H9 (cell line): ENCODE data around the gene LRCOL1. TPM values are rescaled to one million over a fixed set of nuclear protein-coding genes. Genes with fewer than 3 reads are reported as not detected.

Experiments used
- DNase-seq: peaks from one replicate; pipeline ENCODE4 v3.0.0-alpha.2; 2017
- H2AFZ ChIP-seq: one replicate; pipeline ENCODE4 v1.6.1; 2013; ENCODE audit warnings: mild to moderate bottlenecking, low read length, control low read depth, moderate library complexity
- H2AK5ac ChIP-seq: 2 replicates; pipeline ENCODE4 v1.6.1; 2013; ENCODE audit warnings: low read length, control low read depth, mixed read lengths; ENCODE audit not compliant: insufficient read length
- H2BK120ac ChIP-seq: one replicate; pipeline ENCODE4 v1.6.1; 2013; ENCODE audit warnings: low read depth, mild to moderate bottlenecking, low read length, control low read depth, inconsistent platforms; ENCODE audit not compliant: poor library complexity, severe bottlenecking
- H2BK12ac ChIP-seq: 2 replicates; pipeline ENCODE4 v1.6.1; 2013; ENCODE audit warnings: low read length, control low read depth, mixed read lengths, low read depth; ENCODE audit not compliant: insufficient read length
- H2BK15ac ChIP-seq: 2 replicates; pipeline ENCODE4 v1.6.1; 2013; ENCODE audit warnings: low read depth, low read length, control low read depth
- H2BK20ac ChIP-seq: one replicate; pipeline ENCODE4 v1.6.1; 2013; ENCODE audit warnings: low read depth, mild to moderate bottlenecking, low read length, control low read depth, inconsistent platforms; ENCODE audit not compliant: poor library complexity, severe bottlenecking
- H2BK5ac ChIP-seq: 2 replicates; pipeline ENCODE4 v1.6.1; 2013; ENCODE audit warnings: low read length, control low read depth, mixed read lengths; ENCODE audit not compliant: insufficient read length
- H3K14ac ChIP-seq: 2 replicates; pipeline ENCODE4 v1.6.1; 2013; ENCODE audit warnings: low read length, control low read depth; ENCODE audit not compliant: insufficient read depth
- H3K18ac ChIP-seq: 2 replicates; pipeline ENCODE4 v1.6.1; 2013; ENCODE audit warnings: low read depth, mild to moderate bottlenecking, mixed read lengths, low read length, control low read depth; ENCODE audit not compliant: insufficient read length
- H3K23ac ChIP-seq: 2 replicates; pipeline ENCODE4 v1.6.1; 2013; ENCODE audit warnings: low read length, control low read depth, mixed read lengths, low read depth; ENCODE audit not compliant: insufficient read length
- H3K23me2 ChIP-seq: 2 replicates; pipeline ENCODE4 v1.6.1; 2013; ENCODE audit warnings: low read depth, mild to moderate bottlenecking, mixed read lengths, low read length, control low read depth; ENCODE audit not compliant: insufficient read length, poor library complexity, severe bottlenecking
- H3K27ac ChIP-seq: 2 replicates; pipeline ENCODE4 v1.5.1; 2013; ENCODE audit warnings: low read length, control low read depth, mixed read lengths, low read depth; ENCODE audit not compliant: insufficient read length
- H3K27me3 ChIP-seq: 2 replicates; pipeline ENCODE4 v1.6.1; 2013; ENCODE audit warnings: low read length, control low read depth, inconsistent platforms; ENCODE audit not compliant: insufficient read depth
- H3K4ac ChIP-seq: 2 replicates; pipeline ENCODE4 v1.6.1; 2013; ENCODE audit warnings: low read depth, mild to moderate bottlenecking, control low read depth, inconsistent platforms, low read length, moderate library complexity
- H3K4me1 ChIP-seq: 2 replicates; pipeline ENCODE4 v1.6.1; 2013; ENCODE audit warnings: low read length, control low read depth, inconsistent platforms; ENCODE audit not compliant: insufficient read depth
- H3K4me2 ChIP-seq: 2 replicates; pipeline ENCODE4 v1.6.1; 2013; ENCODE audit warnings: low read length, control low read depth, mixed read lengths; ENCODE audit not compliant: insufficient read length, insufficient read depth
- H3K56ac ChIP-seq: 2 replicates; pipeline ENCODE4 v1.6.1; 2013; ENCODE audit warnings: low read depth, mild to moderate bottlenecking, mixed read lengths, low read length, control low read depth; ENCODE audit not compliant: insufficient read length
- H3K79me1 ChIP-seq: 2 replicates; pipeline ENCODE4 v1.6.1; 2013; ENCODE audit warnings: low read depth, mild to moderate bottlenecking, moderate library complexity, low read length, control low read depth, inconsistent platforms; ENCODE audit not compliant: insufficient read depth, poor library complexity, severe bottlenecking
- H3K79me2 ChIP-seq: 2 replicates; pipeline ENCODE4 v1.6.1; 2013; ENCODE audit warnings: low read length, control low read depth, inconsistent platforms; ENCODE audit not compliant: insufficient read depth
- H3K9ac ChIP-seq: 2 replicates; pipeline ENCODE4 v1.6.1; 2013; ENCODE audit warnings: low read length, control low read depth, mixed read lengths; ENCODE audit not compliant: insufficient read length; ENCODE audit errors: extremely low read depth
- H3K9me3 ChIP-seq: one replicate; pipeline ENCODE4 v1.6.1; 2013; ENCODE audit warnings: low read depth, low read length, inconsistent platforms; ENCODE audit not compliant: control insufficient read depth
- H3T11ph ChIP-seq: one replicate; pipeline ENCODE4 v1.6.1; 2013; ENCODE audit warnings: mild to moderate bottlenecking, low read length, control low read depth, inconsistent platforms
- H4K20me1 ChIP-seq: one replicate; pipeline ENCODE4 v1.6.1; 2013; ENCODE audit not compliant: control insufficient read depth, insufficient read length, insufficient read depth
- H4K5ac ChIP-seq: 2 replicates; pipeline ENCODE4 v1.6.1; 2013; ENCODE audit warnings: low read depth, mild to moderate bottlenecking, mixed read lengths, low read length, control low read depth; ENCODE audit not compliant: insufficient read length
- H4K8ac ChIP-seq: replicated peaks from 2 replicates; pipeline ENCODE4 v1.6.1; 2013; ENCODE audit warnings: low read length, control low read depth, mixed read lengths, low read depth; ENCODE audit not compliant: insufficient read length
- H4K91ac ChIP-seq: 2 replicates; pipeline ENCODE4 v1.6.1; 2013; ENCODE audit warnings: low read depth, mild to moderate bottlenecking, moderate library complexity, mixed read lengths, low read length, control low read depth; ENCODE audit not compliant: insufficient read length
- H3K27ac Mint-ChIP-seq, 3 experiments: 2 replicates in 2 of 3; 3 replicates in 1 of 3; pipeline ENCODE4 v1.8.0; 2020 to 2021; ENCODE audit warnings: mixed read lengths in 3 of 3, mild to moderate bottlenecking in 1 of 3, moderate library complexity in 1 of 3
- H3K27me3 Mint-ChIP-seq: 2 replicates; pipeline ENCODE4 v1.8.0; 2021; ENCODE audit warnings: low read depth, mild to moderate bottlenecking, moderate library complexity, mixed read lengths
- H3K36me3 Mint-ChIP-seq, 3 experiments: 2 replicates in 2 of 3; 3 replicates in 1 of 3; pipeline ENCODE4 v1.8.0; 2020 to 2021; ENCODE audit warnings: low read depth in 3 of 3, mixed read lengths in 3 of 3; ENCODE audit not compliant: insufficient read depth in 1 of 3
- H3K4me1 Mint-ChIP-seq, 2 experiments: 2 replicates each; pipeline ENCODE4 v1.8.0; 2020; ENCODE audit warnings: mixed read lengths in 2 of 2
- H3K4me3 Mint-ChIP-seq, 2 experiments: 2 replicates in 1 of 2; 3 replicates in 1 of 2; pipeline ENCODE4 v1.8.0; 2020 to 2021; ENCODE audit warnings: mild to moderate bottlenecking in 2 of 2, mixed read lengths in 2 of 2, moderate library complexity in 1 of 2
- H3K9me3 Mint-ChIP-seq, 2 experiments: 2 replicates in 1 of 2; 3 replicates in 1 of 2; pipeline ENCODE4 v1.8.0; 2020; ENCODE audit warnings: mild to moderate bottlenecking in 2 of 2, mixed read lengths in 2 of 2, moderate library complexity in 1 of 2
- WGBS: extraction: QIAGEN DNeasy Blood & Tissue Kit; methylation state at CpG from one replicate; pipeline ENCODE4 v1.1.7; 2013; ENCODE audit warnings: missing lambda C conversion rate, low lambda C conversion rate, mixed read lengths; ENCODE audit not compliant: insufficient read length; ENCODE audit errors: extremely low coverage; 5-methylcytosine and 5-hydroxymethylcytosine counted together
- total RNA-seq: library from RNA; stranded (reverse); gene quantifications from 2 replicates; pipeline ENCODE4 v1.2.1, GENCODE V29; 2021
- TF ChIP-seq, protein P1 (sequence below): fragments of 200-600 bp; sonication (generic); conservative IDR thresholded peaks from 3 replicates; pipeline ENCODE4 v1.8.0; 2021; ENCODE audit warnings: antibody characterized with exemption, mild to moderate bottlenecking

The LRCOL1 gene
- total RNA-seq, 1 experiment from 2014 or later = not detected

DNA sequence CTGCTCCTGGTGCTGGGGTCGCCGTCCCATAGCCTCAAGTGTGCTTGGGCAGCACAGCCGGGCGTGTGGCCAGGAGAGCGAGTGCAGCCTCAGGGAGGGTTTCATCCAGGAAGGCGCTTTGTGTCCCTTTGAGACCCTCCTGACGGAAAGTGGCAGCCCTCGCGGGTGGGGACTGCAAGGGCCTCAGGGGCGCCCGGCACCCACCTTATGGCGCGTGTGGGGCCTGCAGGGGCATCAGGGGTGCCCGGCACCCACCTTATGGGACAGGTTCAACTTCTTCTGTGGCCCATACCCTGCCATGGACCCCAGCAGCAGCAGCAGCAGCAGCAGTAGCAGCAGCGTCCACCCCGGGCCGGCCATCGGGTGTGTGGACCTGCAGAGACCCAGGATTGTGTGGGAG lies 4.5 kb downstream of the LRCOL1 start:
- Histone ChIP-seq H2BK12ac (no peak overlapping the region), H3K9ac (no peak overlapping the region), H3K4ac (no peak overlapping the region), H3K23ac (no peak overlapping the region), H3K27me3 (peaks cover 17% of the 10 kb centered on the region), H2AK5ac (no peak overlapping the region), H3K79me1 (no peaks in the 10 kb centered on the region), H3K4me1 (no peaks in the 10 kb centered on the region), H3K79me2 (no peaks in the 10 kb centered on the region), H4K20me1 (no peaks in the 10 kb centered on the region), H2BK15ac (no peak overlapping the region), H3K56ac (no peak overlapping the region), H4K8ac (no peak overlapping the region), H3K23me2 (no peaks in the 10 kb centered on the region), H4K91ac (no peak overlapping the region), H4K5ac (no peak overlapping the region), H2BK5ac (no peak overlapping the region), H3T11ph (no peak overlapping the region), H3K9me3 (no peaks in the 10 kb centered on the region), H3K18ac (no peak overlapping the region), H3K27ac (no peak overlapping the region), H2BK120ac (no peak overlapping the region), H3K14ac (no peak overlapping the region; the same call in 1 of the 2 replicates), H3K4me2 (no peak overlapping the region), H2AFZ (no peak overlapping the region), H2BK20ac (no peak overlapping the region)
- Mint-ChIP-seq H3K27me3 (peaks cover 94% of the 10 kb centered on the region), H3K27ac (no peak overlapping the region), H3K36me3 (no peaks in the 10 kb centered on the region; a peak in 1 of 7 replicates), H3K4me1 (peaks cover 9 to 13% of the 10 kb centered on the region in 2 experiments), H3K4me3 (no peak overlapping the region), H3K9me3 (peaks cover 1 to 6% of the 10 kb centered on the region in 2 experiments; a peak in 4 of 5 replicates)
- TF ChIP-seq, protein P1, sequence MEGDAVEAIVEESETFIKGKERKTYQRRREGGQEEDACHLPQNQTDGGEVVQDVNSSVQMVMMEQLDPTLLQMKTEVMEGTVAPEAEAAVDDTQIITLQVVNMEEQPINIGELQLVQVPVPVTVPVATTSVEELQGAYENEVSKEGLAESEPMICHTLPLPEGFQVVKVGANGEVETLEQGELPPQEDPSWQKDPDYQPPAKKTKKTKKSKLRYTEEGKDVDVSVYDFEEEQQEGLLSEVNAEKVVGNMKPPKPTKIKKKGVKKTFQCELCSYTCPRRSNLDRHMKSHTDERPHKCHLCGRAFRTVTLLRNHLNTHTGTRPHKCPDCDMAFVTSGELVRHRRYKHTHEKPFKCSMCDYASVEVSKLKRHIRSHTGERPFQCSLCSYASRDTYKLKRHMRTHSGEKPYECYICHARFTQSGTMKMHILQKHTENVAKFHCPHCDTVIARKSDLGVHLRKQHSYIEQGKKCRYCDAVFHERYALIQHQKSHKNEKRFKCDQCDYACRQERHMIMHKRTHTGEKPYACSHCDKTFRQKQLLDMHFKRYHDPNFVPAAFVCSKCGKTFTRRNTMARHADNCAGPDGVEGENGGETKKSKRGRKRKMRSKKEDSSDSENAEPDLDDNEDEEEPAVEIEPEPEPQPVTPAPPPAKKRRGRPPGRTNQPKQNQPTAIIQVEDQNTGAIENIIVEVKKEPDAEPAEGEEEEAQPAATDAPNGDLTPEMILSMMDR = no peak
- no CpG with 5 or more reads among the region's 18 CpGs for WGBS
- no peak for DNase-seq
